Spinal cord (tissue), 10 donors: ENCODE data around the gene MAML3. TPM values are rescaled to one million over a fixed set of nuclear protein-coding genes. Genes with fewer than 3 reads are reported as not detected.

ENCODE experiments used
- DNase-seq, 6 donors: peaks; one replicate each; pipeline versions ENCODE4 v3.0.0 to v3.0.0-alpha.2; 2013 to 2015; ENCODE audit warnings: low spot score in 6 of 6, low read depth in 4 of 6
- H3K27ac ChIP-seq: one replicate; pipeline ENCODE4 v1.5.1; 2013; ENCODE audit warnings: low read depth, low read length, control low read depth
- H3K27me3 ChIP-seq: one replicate; pipeline ENCODE4 v1.6.1; 2013; ENCODE audit warnings: low read length; ENCODE audit not compliant: control insufficient read depth, insufficient read depth
- H3K36me3 ChIP-seq: one replicate; pipeline ENCODE4 v1.6.1; 2013; ENCODE audit warnings: low read length; ENCODE audit not compliant: control insufficient read depth, insufficient read depth
- H3K4me1 ChIP-seq: one replicate; pipeline ENCODE4 v1.6.1; 2013; ENCODE audit warnings: low read length; ENCODE audit not compliant: control insufficient read depth, insufficient read depth
- H3K4me3 ChIP-seq: one replicate; pipeline ENCODE4 v1.5.1; 2013; ENCODE audit warnings: low read depth, low read length, control low read depth
- H3K9me3 ChIP-seq: one replicate; pipeline ENCODE4 v1.6.1; 2013; ENCODE audit warnings: low read length; ENCODE audit not compliant: control insufficient read depth, insufficient read depth
- WGBS: methylation state at CpG from one replicate; pipeline ENCODE4 v1.1.5; 2013; ENCODE audit warnings: missing lambda C conversion rate; ENCODE audit not compliant: insufficient coverage; 5-methylcytosine and 5-hydroxymethylcytosine counted together
- polyA plus RNA-seq, 2 donors: library from polyadenylated mRNA; unstranded; fragments of 120-200 nt; gene quantifications; one replicate each; pipeline ENCODE4 v1.2.1, GENCODE V29; 2013; ENCODE audit not compliant: insufficient read length in 2 of 2
- total RNA-seq, 2 donors: library from RNA; depleted of rRNA in 1 of 2; stranded (reverse); fragments of 120-200 nt in 1 of 2; fragments of >200 nt in 1 of 2; gene quantifications; one replicate each; pipeline versions ENCODE4 v1.2.3 to v1.2.4, GENCODE V29; 2013 to 2014
- donor health status: healthy.

The MAML3 gene
- total and polyA plus RNA-seq, 4 donors: 6.0 to 11.0 (median 8.2) TPM

DNA sequence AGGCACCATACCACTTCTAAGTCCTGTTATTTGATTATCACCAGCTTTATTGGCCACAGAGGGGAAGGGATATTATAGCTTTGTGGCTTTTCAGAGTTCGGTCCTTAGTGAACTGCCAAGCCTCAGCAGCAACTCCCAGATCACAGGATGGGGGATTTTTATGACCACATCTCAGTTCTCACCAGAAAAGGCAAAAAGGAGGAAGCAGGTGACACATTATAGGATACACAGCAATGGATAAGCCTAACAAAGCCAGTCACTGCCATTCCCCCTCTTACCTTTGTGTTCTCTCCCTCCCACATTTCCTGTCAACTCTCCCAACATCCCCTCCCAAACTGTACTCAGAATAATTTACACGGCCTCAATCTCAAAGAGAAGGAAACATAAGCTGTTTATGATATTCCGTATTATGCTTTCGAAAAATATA, 345.6 kb downstream of the MAML3 start:
- Histone ChIP-seq H3K4me3 (no peak overlapping the region), H3K27ac (peak overlapping the region; percentile 73), H3K4me1 (peaks cover 10% of the 10 kb centered on the region), H3K27me3 (peaks cover 5% of the 10 kb centered on the region), H3K36me3 (no peaks in the 10 kb centered on the region), H3K9me3 (no peaks in the 10 kb centered on the region)
- peak in 1 of 6 donors; percentile 50 for DNase-seq
- WGBS: no CpG with 5 or more reads among the region's 4 CpGs

DNA sequence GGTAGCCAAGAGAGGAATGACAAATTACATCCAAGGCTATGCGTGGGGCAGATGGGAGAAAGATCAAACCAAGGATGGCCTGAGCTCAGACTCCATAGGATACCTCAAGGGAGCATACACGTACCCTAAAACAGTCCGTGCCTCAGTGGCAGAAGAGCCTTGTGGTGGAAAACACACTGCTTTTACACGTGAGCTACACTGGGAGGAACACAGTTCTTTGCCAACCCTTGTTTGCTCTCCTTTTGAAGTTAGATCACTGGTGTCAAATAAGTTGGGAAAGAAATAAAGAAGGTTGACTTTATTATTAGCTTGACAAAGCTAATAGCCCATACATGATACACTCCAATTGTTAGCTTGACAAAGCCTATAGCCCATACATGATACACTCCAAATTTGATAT, 346.5 kb downstream of the MAML3 start:
- Histone ChIP-seq H3K36me3 (no peaks in the 10 kb centered on the region), H3K27ac (no peak overlapping the region), H3K4me3 (no peak overlapping the region), H3K27me3 (peaks cover 5% of the 10 kb centered on the region), H3K9me3 (no peaks in the 10 kb centered on the region), H3K4me1 (peaks cover 10% of the 10 kb centered on the region)
- WGBS: 100% methylated on average over 3 of the region's 4 CpGs
- DNase-seq: no peak

DNA sequence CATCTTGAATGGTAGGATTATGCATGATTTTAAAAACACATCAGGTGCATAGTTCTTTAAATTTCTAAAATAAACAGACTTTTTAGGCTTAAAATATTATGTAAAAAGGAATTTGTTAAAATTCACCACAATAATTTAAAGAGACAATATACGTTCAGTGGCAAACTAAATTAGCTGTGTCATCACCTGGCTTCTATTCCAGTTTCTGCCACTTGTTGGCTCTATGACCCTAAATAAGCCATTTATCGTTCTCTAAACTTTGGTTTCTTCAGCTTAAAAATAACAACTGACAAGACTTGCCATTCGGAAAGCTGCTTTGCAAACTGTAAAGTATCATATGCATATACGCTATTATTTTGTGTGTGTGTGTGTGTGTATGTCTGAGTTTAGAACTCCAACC, 347.1 kb downstream of the MAML3 start:
- H3K9me3 ChIP-seq: no peaks in the 10 kb centered on the region
- 100% methylated on average over 1 of the region's 4 CpGs for WGBS
- H3K27ac ChIP-seq: no peak overlapping the region
- H3K27me3 ChIP-seq: peaks cover 4% of the 10 kb centered on the region
- H3K4me3 ChIP-seq: no peak overlapping the region
- H3K36me3 ChIP-seq: no peaks in the 10 kb centered on the region
- H3K4me1 ChIP-seq: peaks cover 10% of the 10 kb centered on the region
- DNase-seq: no peak

DNA sequence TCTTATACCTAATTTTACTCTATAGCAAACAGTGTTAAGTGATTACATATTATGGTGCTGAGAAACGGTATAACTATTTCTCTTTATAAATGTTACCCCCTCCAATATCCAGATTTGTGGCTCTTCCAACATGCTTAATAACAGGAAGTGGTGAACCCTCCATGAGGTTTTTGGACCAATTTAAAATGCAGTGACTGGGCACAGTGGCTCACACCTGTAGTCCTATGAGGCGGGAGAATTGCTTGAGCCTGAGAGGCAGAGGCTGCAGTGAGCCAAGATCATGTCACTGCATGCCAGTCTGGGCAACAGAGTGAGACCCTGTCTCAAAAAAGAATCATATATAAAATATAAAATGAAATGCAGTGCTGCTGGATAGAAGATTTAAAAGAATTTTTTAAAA, 351.1 kb downstream of the MAML3 start:
- 100% methylated on average over 1 of the region's 2 CpGs for WGBS
- Histone ChIP-seq H3K36me3 (no peaks in the 10 kb centered on the region), H3K4me1 (no peaks in the 10 kb centered on the region), H3K4me3 (no peak overlapping the region), H3K27me3 (peaks cover 3% of the 10 kb centered on the region), H3K9me3 (no peaks in the 10 kb centered on the region), H3K27ac (no peak overlapping the region)
- no peak for DNase-seq

DNA sequence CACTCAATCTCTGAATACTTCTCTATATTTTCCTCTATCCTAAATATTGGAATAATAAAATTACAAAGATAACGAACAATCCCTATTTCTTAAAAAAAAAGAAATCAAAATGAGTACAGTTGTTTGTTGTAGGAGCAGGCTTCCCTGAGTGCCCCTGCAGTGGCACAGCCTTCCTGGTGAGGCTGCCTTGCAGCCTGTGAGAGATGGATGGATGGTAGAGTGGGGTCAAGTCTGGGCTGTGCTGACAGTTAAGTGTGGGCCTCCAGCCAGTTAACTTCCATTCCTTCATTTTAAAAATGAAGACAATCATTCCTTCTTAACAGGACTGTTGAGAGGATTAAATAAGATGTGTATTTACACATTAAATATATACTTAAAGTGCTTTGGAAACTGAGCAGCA, 351.5 kb downstream of the MAML3 start:
- Histone ChIP-seq H3K9me3 (no peaks in the 10 kb centered on the region), H3K4me3 (no peak overlapping the region), H3K27me3 (peaks cover 3% of the 10 kb centered on the region), H3K27ac (no peak overlapping the region), H3K36me3 (no peaks in the 10 kb centered on the region), H3K4me1 (no peaks in the 10 kb centered on the region)
- no CpG with 5 or more reads among the region's 1 CpG for WGBS
- no peak for DNase-seq

DNA sequence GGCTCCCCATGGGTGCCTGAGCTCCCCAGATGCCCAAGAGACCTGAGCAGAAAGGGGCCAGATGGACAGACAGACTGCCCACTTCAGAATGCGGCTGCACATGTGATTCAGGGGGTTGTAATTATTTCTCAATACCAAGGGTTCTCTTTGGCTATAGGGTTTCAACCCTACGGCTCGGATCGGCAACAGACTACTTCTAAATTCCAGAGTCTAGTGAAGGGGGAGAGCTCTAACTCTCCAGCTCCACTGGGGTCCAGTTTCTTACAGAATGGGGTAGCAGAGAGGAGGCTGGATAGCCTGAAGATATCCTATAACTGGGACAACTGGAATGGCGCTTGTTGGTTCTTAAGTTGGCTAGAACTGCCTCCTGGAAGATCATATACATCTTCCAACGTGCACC, 352.1 kb downstream of the MAML3 start:
- WGBS: 87% methylated on average over 2 of the region's 6 CpGs
- H3K36me3 ChIP-seq: no peaks in the 10 kb centered on the region
- H3K4me1 ChIP-seq: no peaks in the 10 kb centered on the region
- peaks cover 3% of the 10 kb centered on the region for H3K27me3 ChIP-seq
- H3K4me3 ChIP-seq: no peak overlapping the region
- H3K27ac ChIP-seq: no peak overlapping the region
- no peak for DNase-seq
- no peaks in the 10 kb centered on the region for H3K9me3 ChIP-seq

DNA sequence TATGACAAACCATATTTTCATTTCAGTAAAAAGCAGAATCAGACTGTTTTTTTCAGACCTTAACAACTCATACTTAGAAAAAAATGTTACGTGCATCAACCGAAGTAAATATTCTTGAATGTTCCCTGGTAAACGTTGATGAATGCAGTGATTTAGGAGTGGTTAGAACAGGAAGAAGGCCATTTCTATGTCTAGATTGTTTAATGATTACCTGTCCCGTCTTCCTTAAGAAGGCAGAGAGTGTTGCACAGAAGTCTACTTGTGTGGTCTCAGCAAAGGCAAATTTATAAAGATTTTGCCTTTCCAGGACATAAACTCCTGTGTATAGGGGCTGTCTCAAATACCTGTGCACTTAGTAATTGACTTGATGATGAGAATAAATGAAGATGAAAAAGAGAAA, 353.9 kb downstream of the MAML3 start:
- no peaks in the 10 kb centered on the region for H3K36me3 ChIP-seq
- 63% methylated on average over 1 of the region's 4 CpGs for WGBS
- H3K9me3 ChIP-seq: no peaks in the 10 kb centered on the region

DNA sequence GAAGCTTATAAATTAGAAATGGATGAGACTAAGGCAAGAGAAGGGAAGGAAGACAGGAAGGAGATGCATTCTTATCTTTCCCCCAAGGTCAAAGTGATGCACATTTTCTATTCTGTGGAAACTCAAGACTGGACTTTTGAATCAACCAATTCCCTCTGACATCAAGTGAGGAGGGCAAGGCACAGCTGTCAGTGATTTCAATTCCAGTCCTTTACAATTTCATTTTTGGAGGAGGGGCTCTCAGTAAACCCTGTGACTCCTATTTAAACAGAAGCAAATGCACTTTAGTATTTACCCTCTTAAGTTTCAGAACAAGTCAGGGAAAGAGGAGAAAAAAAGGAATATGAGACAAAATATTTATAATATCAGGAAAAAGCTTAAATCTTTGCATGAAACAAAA, 354.4 kb downstream of the MAML3 start:
- H3K36me3 ChIP-seq: no peaks in the 10 kb centered on the region

More for the DNA sequence above, 353.9 kb downstream of the MAML3 start:
- Histone ChIP-seq H3K27ac (no peak overlapping the region), H3K27me3 (peaks cover 3% of the 10 kb centered on the region), H3K4me3 (no peak overlapping the region), H3K4me1 (no peaks in the 10 kb centered on the region)
- DNase-seq: no peak

DNA sequence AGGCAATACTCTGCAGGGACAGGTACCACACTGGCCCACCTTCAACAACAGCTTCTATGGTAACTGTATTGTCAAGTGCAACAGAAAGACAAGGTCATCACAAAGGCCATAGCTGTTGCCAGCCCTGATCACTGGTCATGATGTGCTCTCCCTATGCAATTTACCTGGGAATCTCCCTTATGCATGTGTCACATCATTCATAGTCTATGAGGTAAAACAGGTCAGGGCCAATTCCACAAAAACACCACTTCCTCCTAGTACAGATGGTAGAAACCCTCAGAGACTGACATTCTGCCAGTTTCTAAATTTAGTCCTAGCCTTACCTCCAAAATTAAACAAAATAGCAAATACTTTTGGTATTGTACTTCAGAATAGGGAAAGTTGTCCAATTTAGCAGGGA, 355.5 kb downstream of the MAML3 start:
- Histone ChIP-seq H3K4me3 (no peak overlapping the region), H3K4me1 (no peaks in the 10 kb centered on the region), H3K27ac (no peak overlapping the region), H3K27me3 (no peaks in the 10 kb centered on the region), H3K36me3 (no peaks in the 10 kb centered on the region), H3K9me3 (no peaks in the 10 kb centered on the region)
- no peak for DNase-seq

More for the DNA sequence above, 354.4 kb downstream of the MAML3 start:
- H3K4me3 ChIP-seq: no peak overlapping the region
- no peaks in the 10 kb centered on the region for H3K4me1 ChIP-seq
- no peak overlapping the region for H3K27ac ChIP-seq
- DNase-seq: no peak
- no peaks in the 10 kb centered on the region for H3K9me3 ChIP-seq
- peaks cover 3% of the 10 kb centered on the region for H3K27me3 ChIP-seq

DNA sequence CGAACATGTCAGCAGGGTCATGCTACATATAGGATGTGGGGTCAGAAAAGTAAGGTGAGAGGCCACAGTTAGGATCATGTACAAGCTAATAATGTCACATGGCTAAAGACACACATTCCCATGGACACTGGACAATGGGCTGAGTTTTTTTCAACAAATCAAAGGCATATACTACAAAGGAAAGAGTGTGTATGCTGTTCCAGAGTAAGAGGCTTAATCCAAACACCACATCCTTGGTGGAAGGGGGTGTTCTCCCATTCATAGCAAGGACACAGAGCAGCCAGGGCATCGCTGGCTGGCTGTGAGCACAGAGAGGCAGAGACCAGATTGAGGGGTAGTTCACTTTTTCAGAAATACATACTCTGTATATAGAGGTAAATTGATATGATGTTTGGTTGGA, 356.7 kb downstream of the MAML3 start:
- no peak overlapping the region for H3K4me3 ChIP-seq
- H3K27ac ChIP-seq: no peak overlapping the region
- no peaks in the 10 kb centered on the region for H3K27me3 ChIP-seq
- WGBS: no CpG with 5 or more reads among the region's 2 CpGs
- DNase-seq: no peak
- H3K36me3 ChIP-seq: no peaks in the 10 kb centered on the region
- H3K4me1 ChIP-seq: no peaks in the 10 kb centered on the region
- H3K9me3 ChIP-seq: no peaks in the 10 kb centered on the region
